HepG2 (cell line): ENCODE results near the gene LMTK2. TPM values are rescaled to one million over a fixed set of nuclear protein-coding genes. Genes with fewer than 3 reads are reported as not detected.

ENCODE experiments used
- ATAC-seq: fragments of 200-7000 bp; cut with Tn5 transposase; 3 replicates; pipeline ENCODE4 v1.9.1; 2020; ENCODE audit warnings: mild to moderate bottlenecking, moderate library complexity
- BruUV-seq: library from RNA; stranded (reverse); fragments of 400-500 nt; replicated peaks from 2 replicates; lab custom pipeline; 2021; lab: Mats Ljungman, UMichigan
- CTCF ChIA-PET: fragments of 300-600 bp; formaldehyde crosslinking; extraction: SDS; loops from one replicate; lab custom pipeline; 2021; ENCODE audit warnings: low total read pairs, inconsistent platforms, low intra/inter-chr PET ratio; lab: Yijun Ruan, JAX
- POLR2A ChIA-PET: fragments of 350-600 bp; sonication (Branson Sonifier 250); formaldehyde crosslinking; loops from one replicate; lab custom pipeline; 2020; ENCODE audit warnings: antibody characterized with exemption, inconsistent platforms; lab: Yijun Ruan, JAX
- DNase-seq: peaks from one replicate; pipeline ENCODE4 v3.0.0-alpha.2; 2015; ENCODE audit warnings: low spot score
- FAIRE-seq: peaks from 3 replicates; lab custom pipeline; 2011; peaks lifted over from hg19 to GRCh38; lab: Jason Lieb, UNC
- H2AFZ ChIP-seq: one replicate; pipeline ENCODE4 v1.6.1; 2011; ENCODE audit warnings: low read length, inconsistent platforms
- H3K27ac ChIP-seq: fragments of 300-600 bp; 3 replicates; pipeline ENCODE4 v1.8.0; 2011; ENCODE audit warnings: mixed run types, mild to moderate bottlenecking, mixed read lengths, low read length, inconsistent platforms; ENCODE audit not compliant: insufficient read depth; ENCODE audit errors: extremely low read length
- H3K27me3 ChIP-seq, 2 experiments: fragments of 200-600 bp in 1 of 2; 2 replicates in 1 of 2; 3 replicates in 1 of 2; pipeline versions ENCODE4 v1.6.0 to v1.8.0; 2011; ENCODE audit warnings: low read length in 2 of 2, mild to moderate bottlenecking in 2 of 2, moderate library complexity in 2 of 2, inconsistent platforms in 1 of 2; ENCODE audit not compliant: insufficient read depth in 2 of 2, control insufficient read depth in 1 of 2
- H3K36me3 ChIP-seq, 2 experiments: fragments of 200-600 bp in 1 of 2; replicated peaks in 1 of 2; 2 replicates in 1 of 2; 3 replicates in 1 of 2; pipeline versions ENCODE4 v1.5.1 to v1.8.0; 2011; ENCODE audit warnings: low read length in 2 of 2, inconsistent platforms in 1 of 2; ENCODE audit not compliant: insufficient read depth in 2 of 2, control insufficient read depth in 1 of 2
- H3K4me1 ChIP-seq: 2 replicates; pipeline ENCODE4 v1.5.1; 2012; ENCODE audit warnings: low read length, inconsistent platforms; ENCODE audit not compliant: insufficient read depth
- H3K4me2 ChIP-seq: 2 replicates; pipeline ENCODE4 v1.6.0; 2011; ENCODE audit warnings: low read depth, low read length, inconsistent platforms
- H3K4me3 ChIP-seq, 3 experiments: fragments of 200-600 bp in 1 of 3; sonication (generic), shearing (Covaris generic) in 1 of 3; replicated peaks in 1 of 3; 2 replicates each; pipeline ENCODE4 v1.5.1; 2011 to 2016; ENCODE audit warnings: low read length in 3 of 3, inconsistent platforms in 2 of 3, low read depth in 2 of 3, mild to moderate bottlenecking in 2 of 3, control low read depth in 1 of 3, mixed read lengths in 1 of 3; ENCODE audit not compliant: insufficient read depth in 1 of 3
- H3K79me2 ChIP-seq: one replicate; pipeline ENCODE4 v1.6.1; 2011; ENCODE audit warnings: low read length, inconsistent platforms; ENCODE audit not compliant: insufficient read depth
- H3K9ac ChIP-seq: 2 replicates; pipeline ENCODE4 v1.6.0; 2011; ENCODE audit warnings: mild to moderate bottlenecking, low read depth, low read length, inconsistent platforms; ENCODE audit not compliant: insufficient read depth
- H3K9me3 ChIP-seq: 2 replicates; pipeline ENCODE4 v1.5.1; 2012; ENCODE audit warnings: mild to moderate bottlenecking, low read length
- H4K20me1 ChIP-seq: 2 replicates; pipeline ENCODE4 v1.6.0; 2011; ENCODE audit warnings: inconsistent platforms, mild to moderate bottlenecking, low read length, moderate library complexity; ENCODE audit not compliant: insufficient read depth
- ARID2 ChIP-seq: sonication (generic); formaldehyde crosslinking; IDR thresholded peaks from 2 replicates; pipeline ENCODE4 v1.8.1; 2022; ENCODE audit warnings: mild to moderate bottlenecking, missing genetic modification reagents, borderline replicate concordance
- CTCF ChIP-seq: sonication (generic); formaldehyde crosslinking; IDR thresholded peaks from 2 replicates; pipeline ENCODE4 v1.5.0; 2020; ENCODE audit warnings: mild to moderate bottlenecking, missing genetic modification reagents, moderate library complexity
- EED ChIP-seq: sonication (generic); formaldehyde crosslinking; IDR thresholded peaks from 2 replicates; pipeline ENCODE4 v1.5.0; 2020; ENCODE audit warnings: mild to moderate bottlenecking, missing genetic modification reagents
- ETV5 ChIP-seq: IDR thresholded peaks from 2 replicates; pipeline ENCODE4 v1.6.1; 2018; ENCODE audit warnings: missing biosample characterization, missing genetic modification reagents, inconsistent platforms, borderline replicate concordance
- ETV6 ChIP-seq: sonication (generic); formaldehyde crosslinking; conservative IDR thresholded peaks from 2 replicates; pipeline ENCODE4 v1.4.0; 2020; ENCODE audit warnings: missing genetic modification reagents
- GABPA ChIP-seq, 2 experiments: IDR thresholded peaks; 2 replicates each; pipeline ENCODE4 v1.6.1; 2011 to 2016; ENCODE audit warnings: low read depth in 2 of 2, low read length in 1 of 2, missing biosample characterization in 1 of 2, missing genetic modification characterization in 1 of 2
- GABPB1 ChIP-seq: IDR thresholded peaks from 2 replicates; pipeline ENCODE4 v1.6.1; 2016; ENCODE audit warnings: mild to moderate bottlenecking, missing genetic modification reagents, moderate library complexity, missing compliant biosample characterization
- GATAD1 ChIP-seq: IDR thresholded peaks from 2 replicates; pipeline ENCODE4 v1.6.1; 2016; ENCODE audit warnings: missing genetic modification reagents, missing compliant biosample characterization
- MED1 ChIP-seq: sonication (generic); formaldehyde crosslinking; IDR thresholded peaks from 2 replicates; pipeline ENCODE4 v1.4.0; 2020; ENCODE audit warnings: missing genetic modification reagents
- ONECUT2 ChIP-seq: sonication (generic); formaldehyde crosslinking; IDR thresholded peaks from 2 replicates; pipeline ENCODE4 v1.4.0; 2020; ENCODE audit warnings: missing genetic modification reagents
- PHF20 ChIP-seq: sonication (generic); formaldehyde crosslinking; IDR thresholded peaks from 2 replicates; pipeline ENCODE4 v1.5.0; 2020; ENCODE audit warnings: mild to moderate bottlenecking, missing genetic modification reagents
- POLR2A ChIP-seq, 2 experiments: IDR thresholded peaks; 2 replicates each; pipeline ENCODE4 v1.6.1; 2011; ENCODE audit warnings: low read depth in 2 of 2, low read length in 2 of 2, mild to moderate bottlenecking in 1 of 2, moderate library complexity in 1 of 2; ENCODE audit not compliant: insufficient read depth in 1 of 2
- RARA ChIP-seq: IDR thresholded peaks from 2 replicates; pipeline ENCODE4 v1.6.1; 2016; ENCODE audit warnings: missing genetic modification reagents, missing compliant biosample characterization
- THAP11 ChIP-seq: IDR thresholded peaks from 2 replicates; pipeline ENCODE4 v1.6.1; 2016; ENCODE audit warnings: missing biosample characterization, missing genetic modification reagents
- TRAFD1 ChIP-seq: sonication (generic); formaldehyde crosslinking; IDR thresholded peaks from 2 replicates; pipeline ENCODE4 v1.5.1; 2020; ENCODE audit warnings: missing genetic modification reagents, mild to moderate bottlenecking, borderline replicate concordance
- ZBTB38 ChIP-seq: sonication (generic); formaldehyde crosslinking; IDR thresholded peaks from 2 replicates; pipeline ENCODE4 v1.5.1; 2020; ENCODE audit warnings: mild to moderate bottlenecking, missing genetic modification reagents
- ZNF17 ChIP-seq: sonication (generic); formaldehyde crosslinking; IDR thresholded peaks from 2 replicates; pipeline ENCODE4 v1.5.0; 2020; ENCODE audit warnings: mild to moderate bottlenecking, missing genetic modification reagents
- ZNF660 ChIP-seq: sonication (generic); formaldehyde crosslinking; IDR thresholded peaks from 2 replicates; pipeline ENCODE4 v1.5.1; 2020; ENCODE audit warnings: mild to moderate bottlenecking, low read depth, missing genetic modification reagents, borderline replicate concordance
- WGBS: methylation state at CpG from one replicate; pipeline ENCODE4 v1.1.6; 2017; ENCODE audit warnings: low lambda C conversion rate; 5-methylcytosine and 5-hydroxymethylcytosine counted together
- in situ Hi-C: cut with HindIII; loops from 2 replicates; pipeline ENCODE4 v1.10.0; 2017; ENCODE audit warnings: low pct_unique_long_range_greater_than_20kb; ENCODE audit not compliant: extremely low pct_ligation_motif_present
- intact Hi-C: fragments of 100-400 bp; cut with micrococcal nuclease; formaldehyde crosslinking; loops from one replicate; pipeline ENCODE4 v1.10.0; 2022; ENCODE audit not compliant: unreplicated experiment
- polyA plus RNA-seq, 8 experiments: library from polyadenylated mRNA; depleted of rRNA in 3 of 8; stranded (reverse) in 7 of 8; unstranded in 1 of 8; fragments of >200 nt; fragmentation: Illumina TruSeq in 4 of 8; extraction: Trizol in 4 of 8; gene quantifications; 2 replicates each; pipeline versions ENCODE4 v1.2.1 to v1.2.3, GENCODE V29; 2011 to 2016; ENCODE audit warnings: low read depth in 4 of 8, missing spikeins in 1 of 8, mixed read lengths in 1 of 8; ENCODE audit not compliant: insufficient read depth in 1 of 8
- total RNA-seq, 5 experiments: library from RNA; depleted of rRNA; stranded (reverse); fragments of >200 nt; fragmentation: Illumina TruSeq; extraction: Trizol; gene quantifications; 2 replicates each; pipeline ENCODE4 v1.2.3, GENCODE V29; 2016; ENCODE audit warnings: low read depth in 1 of 5
- TF ChIP-seq, protein P1 (sequence below): IDR thresholded peaks from 2 replicates; pipeline ENCODE4 v1.6.1; 2016; ENCODE audit warnings: mild to moderate bottlenecking, missing biosample characterization, missing genetic modification reagents
- TF ChIP-seq, protein P2 (sequence below): sonication (generic); formaldehyde crosslinking; IDR thresholded peaks from 2 replicates; pipeline ENCODE4 v1.5.0; 2020; ENCODE audit warnings: mild to moderate bottlenecking, missing genetic modification reagents

LMTK2 gene
- total and polyA plus RNA-seq, 2 of the 13 experiments (the other 11 are each of a cell fraction or from before 2014, with no cell fraction given), result 9.5 to 11.7 TPM

- H3K4me3 ChIP-seq, result peak overlapping the region; percentile 66 to 100 (median 88)
- peak overlapping the region; percentile 78 for H3K27ac ChIP-seq
- H3K27me3 ChIP-seq, result no peaks in the 10 kb centered on the region; a peak in 1 of 5 replicates
- ChIA-PET POLR2A (interaction anchor here (1.1 to 1.8 kb wide), 2 partner anchors 30 to 149 kb away, joined by 3 to 6 read pairs; no protein-coding TSS in a partner anchor), CTCF (no interaction called here)
- TSS peak; percentile 65 for BruUV-seq
- peak overlapping the region; percentile 86 for H3K4me2 ChIP-seq
- in situ Hi-C loops, result no loop called here
- intact Hi-C loops, result no loop called here
- DNase-seq (no peak), FAIRE-seq (peak; percentile 84), ATAC-seq (0 out of 3 replicates have a peak, but pooled peaks have one; percentile 3)
- H3K79me2 ChIP-seq, result peaks cover 21% of the 10 kb centered on the region
- H3K9ac ChIP-seq, result peak overlapping the region; percentile 71; the same call in 1 of the 2 replicates
- H4K20me1 ChIP-seq, result no peaks in the 10 kb centered on the region
- H3K4me1 ChIP-seq, result peaks cover 31% of the 10 kb centered on the region
- no peaks in the 10 kb centered on the region for H3K9me3 ChIP-seq
- H3K36me3 ChIP-seq, result no peaks in the 10 kb centered on the region; a peak in 1 of 5 replicates
- peak overlapping the region; percentile 17 for H2AFZ ChIP-seq
- WGBS, result 0% methylated on average over 1 of the region's 3 CpGs
- TF ChIP-seq, protein P1, sequence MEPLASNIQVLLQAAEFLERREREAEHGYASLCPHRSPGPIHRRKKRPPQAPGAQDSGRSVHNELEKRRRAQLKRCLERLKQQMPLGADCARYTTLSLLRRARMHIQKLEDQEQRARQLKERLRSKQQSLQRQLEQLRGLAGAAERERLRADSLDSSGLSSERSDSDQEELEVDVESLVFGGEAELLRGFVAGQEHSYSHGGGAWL (CRISPR knock-in tag), result no peak
- TF ChIP-seq MED1 (0 out of 2 replicates have a peak, but pooled peaks have one; percentile 8), PHF20 (CRISPR knock-in tag) (no peak; the same call in 1 of the 2 replicates), ZBTB38 (CRISPR knock-in tag) (no peak), TRAFD1 (CRISPR knock-in tag) (no peak), THAP11 (CRISPR knock-in tag) (peak; percentile 18; the same call in 1 of the 2 replicates), ZNF660 (CRISPR knock-in tag) (no peak), RARA (CRISPR knock-in tag) (0 out of 2 replicates have a peak, but pooled peaks have one; percentile 16), ETV6 (CRISPR knock-in tag) (no peak), ETV5 (peak; percentile 46; the same call in 1 of the 2 replicates), ONECUT2 (CRISPR knock-in tag) (no peak), POLR2A (IDR thresholded peaks at IDR 0.05; ENCODE audit: insufficient read depth in 1 of 2, low read depth in 2 of 2, low read length in 2 of 2) (0 out of 4 replicates have a peak, but pooled peaks of 1 of the 2 experiments have one; percentile 38), CTCF (CRISPR knock-in tag) (peak; percentile 35), ARID2 (CRISPR knock-in tag) (no peak), GATAD1 (peak; percentile 47; the same call in 1 of the 2 replicates), ZNF17 (CRISPR knock-in tag) (no peak), GABPA (IDR thresholded peaks at IDR 0.05; ENCODE audit: low read depth, low read length) (peak; percentile 50), GABPA (CRISPR knock-in tag; IDR thresholded peaks at IDR 0.05; ENCODE audit: low read depth) (peak; percentile 89), EED (CRISPR knock-in tag) (no peak), GABPB1 (peak; percentile 54; the same call in 1 of the 2 replicates)
- TF ChIP-seq, protein P2, sequence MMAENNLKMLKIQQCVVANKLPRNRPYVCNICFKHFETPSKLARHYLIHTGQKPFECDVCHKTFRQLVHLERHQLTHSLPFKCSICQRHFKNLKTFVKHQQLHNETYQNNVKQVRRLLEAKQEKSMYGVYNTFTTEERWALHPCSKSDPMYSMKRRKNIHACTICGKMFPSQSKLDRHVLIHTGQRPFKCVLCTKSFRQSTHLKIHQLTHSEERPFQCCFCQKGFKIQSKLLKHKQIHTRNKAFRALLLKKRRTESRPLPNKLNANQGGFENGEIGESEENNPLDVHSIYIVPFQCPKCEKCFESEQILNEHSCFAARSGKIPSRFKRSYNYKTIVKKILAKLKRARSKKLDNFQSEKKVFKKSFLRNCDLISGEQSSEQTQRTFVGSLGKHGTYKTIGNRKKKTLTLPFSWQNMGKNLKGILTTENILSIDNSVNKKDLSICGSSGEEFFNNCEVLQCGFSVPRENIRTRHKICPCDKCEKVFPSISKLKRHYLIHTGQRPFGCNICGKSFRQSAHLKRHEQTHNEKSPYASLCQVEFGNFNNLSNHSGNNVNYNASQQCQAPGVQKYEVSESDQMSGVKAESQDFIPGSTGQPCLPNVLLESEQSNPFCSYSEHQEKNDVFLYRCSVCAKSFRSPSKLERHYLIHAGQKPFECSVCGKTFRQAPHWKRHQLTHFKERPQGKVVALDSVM, result peak; percentile 27; the same call in 1 of the 2 replicates
These were observed 144.1 kb downstream of the LMTK2 start for GRCh38 chr7:98250789-98251188.
